ENCODE measurements around the gene CCSER2.

CCSER2 gene

DNA sequence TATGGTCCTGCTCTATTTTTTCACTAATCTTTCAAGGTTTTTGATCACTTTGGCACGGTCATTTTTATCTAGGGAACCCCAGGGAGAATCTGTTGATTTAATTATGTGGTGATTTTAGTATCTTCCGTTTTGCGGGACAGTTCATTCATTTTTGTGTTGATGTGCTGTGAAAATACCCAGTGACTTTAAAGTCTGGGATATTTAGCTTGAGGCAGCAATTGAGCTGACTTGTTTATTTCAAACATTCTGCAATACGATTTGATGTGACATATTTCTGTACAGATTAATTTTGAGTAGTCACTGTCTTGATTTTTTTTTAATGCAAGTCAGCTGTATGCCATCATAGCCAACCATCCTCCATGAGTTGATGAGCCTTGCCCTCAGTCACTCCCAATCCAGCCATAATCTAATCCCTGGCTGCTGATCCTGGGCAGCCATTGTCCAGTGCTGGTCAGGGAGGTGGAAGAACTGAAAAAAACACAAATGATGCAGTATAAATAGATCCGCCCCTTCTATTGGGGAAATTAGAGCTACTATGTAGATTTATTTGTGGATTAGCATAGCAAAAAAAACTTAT is 183.4 kb downstream of the CCSER2 start:
- TF ChIP-seq CTCF (conservative IDR thresholded peaks at IDR 0.05; ENCODE audit: low read length) = no peak
- DNase-seq (ENCODE audit: low read depth) = no peak
- H3K4me3 ChIP-seq (ENCODE audit: low read length) = no peak overlapping the region

- no peak overlapping the region for H3K4me3 ChIP-seq (ENCODE audit: low read length)
- TF ChIP-seq CTCF (conservative IDR thresholded peaks at IDR 0.05; ENCODE audit: low read length) = no peak
- no peak for DNase-seq (ENCODE audit: low read depth)
Measured at GRCh38 chr10:84517554-84517953, 189.2 kb downstream of the CCSER2 start.

DNA sequence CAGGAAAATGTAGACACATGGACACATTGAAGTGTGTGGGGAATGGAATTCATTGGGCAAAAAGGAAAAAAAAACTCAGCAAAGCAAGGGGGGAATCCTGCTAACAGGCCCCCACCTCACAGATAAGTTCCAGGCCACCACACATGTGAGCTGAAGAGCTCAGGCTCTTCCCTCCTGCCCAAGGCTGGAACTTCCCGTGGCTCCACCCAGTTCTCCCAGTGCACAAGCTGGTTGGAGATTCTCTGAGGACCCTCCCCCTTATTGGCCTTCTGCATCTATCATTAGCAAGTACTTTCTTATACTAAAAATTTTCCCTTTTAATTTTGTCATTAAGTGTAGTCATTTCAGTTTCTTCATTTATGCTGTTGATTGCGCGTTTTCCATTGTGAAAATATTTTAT is 190.8 kb downstream of the CCSER2 start:
- DNase-seq (ENCODE audit: low read depth) = no peak
- TF ChIP-seq CTCF (conservative IDR thresholded peaks at IDR 0.05; ENCODE audit: low read length) = no peak
- no peak overlapping the region for H3K4me3 ChIP-seq (ENCODE audit: low read length)

DNA sequence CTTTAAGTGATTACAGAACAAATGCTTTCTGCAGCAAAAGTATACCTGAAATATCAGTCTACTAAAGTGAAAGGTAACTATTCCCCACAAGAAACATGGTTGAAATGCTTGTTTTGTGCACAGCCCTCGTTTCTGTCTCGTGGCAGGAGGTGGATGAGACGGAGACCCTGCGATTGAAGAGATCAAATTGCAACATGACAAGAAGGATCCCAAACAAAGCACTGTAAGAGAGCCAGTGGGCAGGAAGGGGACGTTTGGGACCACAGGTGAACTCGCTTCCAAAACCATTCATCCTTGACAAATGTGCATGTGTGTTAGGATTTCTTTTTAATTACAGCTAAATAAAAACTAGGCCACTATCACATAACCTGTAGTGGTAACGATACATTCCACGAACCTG is 192.6 kb downstream of the CCSER2 start:
- no peak for DNase-seq (ENCODE audit: low read depth)
- H3K4me3 ChIP-seq (ENCODE audit: low read length) = no peak overlapping the region
- no peak for TF ChIP-seq CTCF (conservative IDR thresholded peaks at IDR 0.05; ENCODE audit: low read length)

GRCh38 chr10:84521468-84521867 is 193.1 kb downstream of the CCSER2 start:
- no peak for DNase-seq (ENCODE audit: low read depth)
- H3K4me3 ChIP-seq (ENCODE audit: low read length) = no peak overlapping the region
- no peak for TF ChIP-seq CTCF (conservative IDR thresholded peaks at IDR 0.05; ENCODE audit: low read length)

DNA sequence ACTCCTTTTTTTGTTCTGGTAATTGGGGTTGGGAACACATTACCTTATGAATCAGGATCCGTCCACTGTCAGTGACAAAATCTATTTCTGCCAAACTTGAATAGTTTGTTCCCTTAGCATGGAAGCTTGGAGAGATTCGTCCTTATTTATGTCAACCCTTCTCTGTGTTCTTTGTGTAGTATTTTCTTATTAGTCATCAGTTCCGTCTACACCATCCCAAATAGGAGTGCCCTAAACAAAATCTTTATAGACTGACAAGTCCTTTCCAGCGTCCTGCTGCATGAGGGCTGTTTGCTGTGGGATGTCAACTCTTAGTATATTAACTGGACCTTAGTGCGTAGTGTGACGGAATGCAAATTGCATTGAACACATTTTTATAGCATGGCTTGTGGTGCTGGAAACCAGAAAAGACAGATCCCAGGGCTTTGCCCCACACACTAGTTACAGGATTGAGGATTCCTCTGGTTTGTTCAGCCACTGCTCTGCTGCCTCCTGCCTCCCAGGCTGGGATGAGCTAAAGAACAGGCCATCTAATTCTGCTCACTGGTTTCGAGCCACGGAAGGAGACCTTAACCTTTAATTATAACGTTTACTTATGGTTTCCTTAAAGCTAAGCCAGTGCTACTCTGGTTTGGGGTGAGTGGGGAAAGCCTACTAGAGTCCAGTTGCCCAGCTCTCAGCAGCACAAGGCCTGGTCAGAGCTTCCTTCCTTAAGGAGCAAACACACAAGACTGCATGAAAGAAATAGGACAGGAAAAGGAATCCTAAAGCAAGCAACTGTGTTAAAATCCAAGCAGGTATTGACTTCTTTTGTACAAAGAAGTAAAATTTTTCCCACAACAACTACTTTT is 194.4 kb downstream of the CCSER2 start:
- TF ChIP-seq CTCF (conservative IDR thresholded peaks at IDR 0.05; ENCODE audit: low read length) = no peak
- no peak overlapping the region for H3K4me3 ChIP-seq (ENCODE audit: low read length)
- no peak for DNase-seq (ENCODE audit: low read depth)

- TF ChIP-seq CTCF (conservative IDR thresholded peaks at IDR 0.05; ENCODE audit: low read length) = no peak
- DNase-seq (ENCODE audit: low read depth) = no peak
Measured at GRCh38 chr10:84523526-84523925, 195.1 kb downstream of the CCSER2 start.

More at GRCh38 chr10:84523526-84523925, 195.1 kb downstream of the CCSER2 start:
- H3K4me3 ChIP-seq (ENCODE audit: low read length) = no peak overlapping the region
